Fibroblast of villous mesenchyme (primary cell): ENCODE results near the gene NRG3. TPM values are rescaled to one million over a fixed set of nuclear protein-coding genes. Genes with fewer than 3 reads are reported as not detected.
"Not testable (repeated sequence)": the region's sequence is repeated elsewhere in the genome, so short reads cannot be mapped to it uniquely, and the experiment has no call there.

Experiments used
- DNase-seq: peaks from one replicate; pipeline ENCODE4 v3.0.0-alpha.2; 2010; ENCODE audit warnings: low read depth
- H3K4me3 ChIP-seq: 2 replicates; pipeline ENCODE4 v1.5.1; 2011; ENCODE audit warnings: low read depth, mild to moderate bottlenecking, low read length
- total RNA-seq: library from RNA; depleted of rRNA; stranded (reverse); fragments of >200 nt; gene quantifications from 2 replicates; pipeline ENCODE4 v1.2.3, GENCODE V29; 2012
- TF ChIP-seq, protein P1 (sequence below): IDR thresholded peaks from 2 replicates; pipeline ENCODE4 v1.5.1; 2012; ENCODE audit warnings: low read depth, mild to moderate bottlenecking, low read length; ENCODE audit not compliant: insufficient read depth

NRG3 gene
- total RNA-seq, 1 donor: not detected

DNA sequence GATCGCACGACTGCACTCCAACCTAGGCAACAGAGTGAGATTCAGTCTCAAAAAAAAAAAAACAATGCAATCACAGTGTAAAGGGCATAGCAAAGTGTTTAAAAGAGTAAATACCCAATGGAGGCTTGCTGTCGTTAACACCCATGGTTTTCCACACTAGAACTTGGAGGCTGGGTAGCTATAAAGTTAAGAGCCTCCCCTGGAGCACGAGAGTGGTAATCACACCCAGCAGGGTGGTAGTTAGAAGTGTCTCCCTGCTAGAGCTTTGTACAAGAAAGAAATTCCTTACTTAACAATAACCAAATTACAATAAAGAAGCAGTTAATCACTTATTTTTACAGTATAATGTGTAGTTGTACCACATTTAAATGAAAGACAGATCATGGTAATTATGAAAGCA is 1078.9 kb downstream of the NRG3 start:
- TF ChIP-seq, protein P1, sequence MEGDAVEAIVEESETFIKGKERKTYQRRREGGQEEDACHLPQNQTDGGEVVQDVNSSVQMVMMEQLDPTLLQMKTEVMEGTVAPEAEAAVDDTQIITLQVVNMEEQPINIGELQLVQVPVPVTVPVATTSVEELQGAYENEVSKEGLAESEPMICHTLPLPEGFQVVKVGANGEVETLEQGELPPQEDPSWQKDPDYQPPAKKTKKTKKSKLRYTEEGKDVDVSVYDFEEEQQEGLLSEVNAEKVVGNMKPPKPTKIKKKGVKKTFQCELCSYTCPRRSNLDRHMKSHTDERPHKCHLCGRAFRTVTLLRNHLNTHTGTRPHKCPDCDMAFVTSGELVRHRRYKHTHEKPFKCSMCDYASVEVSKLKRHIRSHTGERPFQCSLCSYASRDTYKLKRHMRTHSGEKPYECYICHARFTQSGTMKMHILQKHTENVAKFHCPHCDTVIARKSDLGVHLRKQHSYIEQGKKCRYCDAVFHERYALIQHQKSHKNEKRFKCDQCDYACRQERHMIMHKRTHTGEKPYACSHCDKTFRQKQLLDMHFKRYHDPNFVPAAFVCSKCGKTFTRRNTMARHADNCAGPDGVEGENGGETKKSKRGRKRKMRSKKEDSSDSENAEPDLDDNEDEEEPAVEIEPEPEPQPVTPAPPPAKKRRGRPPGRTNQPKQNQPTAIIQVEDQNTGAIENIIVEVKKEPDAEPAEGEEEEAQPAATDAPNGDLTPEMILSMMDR: no peak
- no peak overlapping the region for H3K4me3 ChIP-seq
- no peak for DNase-seq

DNA sequence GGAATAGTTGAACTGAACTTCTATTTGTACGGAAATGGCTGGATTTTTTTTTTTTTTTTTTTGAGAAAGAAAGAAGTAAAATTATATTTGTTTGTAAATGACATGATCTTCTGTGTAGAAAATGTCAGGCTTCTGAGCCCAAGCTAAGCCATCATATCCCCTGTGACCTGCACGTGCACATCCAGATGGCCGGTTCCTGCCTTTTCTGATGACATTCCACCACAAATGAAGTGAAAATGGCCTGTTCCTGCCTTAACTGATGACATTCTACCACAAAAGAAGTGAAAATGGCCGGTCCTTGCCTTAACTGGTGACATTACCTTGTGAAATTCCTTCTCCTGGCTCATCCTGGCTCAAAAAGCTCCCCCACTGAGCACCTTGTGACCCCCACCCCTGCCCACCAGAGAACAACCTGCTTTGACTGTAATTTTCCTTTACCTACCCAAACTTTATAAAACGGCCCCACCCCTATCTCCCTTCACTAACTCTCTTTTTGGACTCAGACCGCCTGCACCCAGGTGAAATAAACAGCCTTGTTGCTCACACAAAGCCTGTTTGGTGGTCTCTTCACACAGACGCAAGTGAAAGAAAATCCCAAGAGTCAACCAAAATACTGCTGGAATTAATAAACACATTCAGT is 1085.5 kb downstream of the NRG3 start:
- not testable (repeated sequence) for DNase-seq, H3K4me3 ChIP-seq

DNA sequence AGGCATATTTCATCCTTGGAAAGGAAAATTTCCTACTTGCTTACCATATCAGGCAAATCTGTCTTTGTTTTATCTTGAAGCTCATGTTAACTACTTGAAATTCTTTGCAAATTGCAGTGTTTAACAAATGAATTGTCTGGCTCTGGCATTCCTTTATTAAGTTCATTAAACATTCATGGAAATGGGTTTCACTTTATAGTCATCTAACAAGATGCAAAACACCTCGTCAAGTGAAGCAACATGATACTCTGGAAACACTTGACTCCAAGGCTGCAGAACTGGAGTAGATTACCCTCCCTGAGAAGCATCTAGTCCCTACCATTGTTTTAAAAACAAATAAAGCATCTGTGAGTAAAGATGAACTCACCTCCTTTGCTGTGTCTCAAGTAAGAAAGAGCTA is 1086.9 kb downstream of the NRG3 start:
- no peak overlapping the region for H3K4me3 ChIP-seq
- no peak for DNase-seq
- TF ChIP-seq, protein P1: no peak

DNA sequence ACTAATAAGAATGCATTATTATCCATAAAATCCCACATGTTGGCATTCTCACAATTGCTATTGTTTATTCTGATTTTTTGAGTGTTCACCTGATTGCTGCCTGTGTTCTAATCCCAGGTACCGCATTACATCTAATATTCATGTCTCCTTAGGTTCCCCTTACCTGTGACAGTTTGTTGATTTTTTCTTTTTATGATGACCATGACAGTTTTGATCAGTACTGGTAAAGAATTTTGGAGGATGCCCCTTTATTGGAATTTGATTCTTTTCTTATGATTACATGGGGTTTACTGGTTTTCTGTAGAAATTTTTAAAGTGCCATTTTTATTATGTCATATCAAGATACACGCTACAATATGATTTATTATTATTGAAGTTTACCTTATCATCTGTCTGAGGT is 1091.1 kb downstream of the NRG3 start:
- no peak for DNase-seq
- no peak overlapping the region for H3K4me3 ChIP-seq
- TF ChIP-seq, protein P1: no peak

DNA sequence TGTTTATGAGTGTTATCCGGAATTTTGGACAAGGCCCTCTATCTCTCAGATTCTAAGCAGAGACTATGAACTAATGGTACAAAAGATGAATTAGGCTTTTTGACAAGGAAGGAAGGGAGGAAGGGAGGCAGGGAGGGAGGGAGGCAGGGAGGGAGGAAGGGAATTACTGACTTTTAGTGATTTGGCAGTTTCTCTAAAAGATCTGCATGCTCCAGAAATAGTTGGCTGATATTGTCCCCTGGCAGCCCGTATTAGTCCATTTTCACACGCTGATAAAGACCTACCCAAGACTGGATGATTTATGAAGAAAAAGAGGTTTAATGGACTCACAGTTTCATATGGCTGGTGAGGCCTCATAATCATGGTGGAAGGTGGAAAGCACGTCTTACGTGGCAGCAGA is 1093.5 kb downstream of the NRG3 start:
- TF ChIP-seq, protein P1: no peak
- H3K4me3 ChIP-seq: no peak overlapping the region
- DNase-seq: no peak

DNA sequence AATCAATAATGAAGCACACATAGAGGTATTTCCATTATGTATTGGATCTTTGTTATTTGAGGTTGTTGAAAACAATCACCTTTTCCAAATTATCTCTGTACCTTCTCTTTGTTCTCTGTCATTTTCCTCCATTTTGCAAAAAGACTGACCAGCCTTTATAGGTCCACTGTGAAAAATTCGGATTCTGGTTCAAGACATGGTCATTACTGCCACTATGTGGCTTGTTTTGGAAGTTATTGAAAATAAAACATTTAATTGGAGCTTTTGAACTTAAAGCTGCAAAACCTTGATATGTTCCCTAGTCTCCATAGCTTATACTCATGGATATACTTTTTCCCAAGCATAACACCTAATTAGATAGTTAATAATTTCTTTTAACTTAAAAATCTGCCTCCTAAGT is 1094.4 kb downstream of the NRG3 start:
- DNase-seq: peak; percentile 20
- H3K4me3 ChIP-seq: no peak overlapping the region
- TF ChIP-seq, protein P1: peak; percentile 14

DNA sequence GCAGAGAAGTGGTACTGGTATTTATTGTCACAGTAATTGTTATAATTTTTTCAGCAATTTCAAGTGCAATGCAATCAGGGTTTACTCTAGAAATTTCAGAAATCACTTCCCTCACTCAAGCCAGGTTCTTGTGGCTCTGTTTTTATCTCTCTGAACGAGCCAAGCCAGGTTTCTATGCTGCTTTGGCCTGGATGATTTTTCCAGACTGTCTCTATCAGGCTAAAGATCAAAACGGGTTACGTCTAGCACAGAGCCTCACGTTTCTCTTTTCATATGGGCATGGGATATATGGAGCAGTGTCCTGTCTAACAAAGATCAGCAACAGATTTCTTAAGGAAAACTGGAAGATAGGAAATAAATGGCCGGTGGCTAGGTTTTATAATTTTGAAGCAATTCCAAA is 1105.3 kb downstream of the NRG3 start:
- H3K4me3 ChIP-seq: no peak overlapping the region
- TF ChIP-seq, protein P1: no peak

More for the DNA sequence above, 1105.3 kb downstream of the NRG3 start:
- no peak for DNase-seq
